Measurements from ENCODE around the gene ADARB2.

DNA sequence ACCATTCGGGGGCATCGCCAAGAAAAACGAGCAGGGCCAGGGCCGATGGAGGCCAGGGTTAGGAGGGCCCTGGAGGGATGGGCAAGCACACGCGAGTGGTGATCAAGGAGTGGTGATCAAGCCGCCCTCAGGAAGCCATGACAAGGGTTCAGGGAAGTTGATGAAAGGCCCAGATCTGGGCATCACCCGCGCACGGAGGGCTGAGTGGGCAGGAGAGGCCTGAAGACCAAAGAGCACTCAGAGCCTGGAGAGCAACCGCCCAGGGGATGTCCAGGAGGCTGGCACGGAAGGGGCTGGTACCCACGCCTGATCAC lies 566.5 kb downstream of the ADARB2 start:
- TF ChIP-seq POLR2A (IDR thresholded peaks at IDR 0.05): no peak
- TF ChIP-seq CTCF (IDR thresholded peaks at IDR 0.05): no peak

All from Peyer's patch (tissue), 4 donors.